Fibroblast of lung (primary cell): Measurements from ENCODE around the gene TBL1X.

ENCODE experiments used
- EZH2 ChIP-seq: IDR thresholded peaks from 2 replicates; pipeline ENCODE4 v1.5.1; 2012; ENCODE audit warnings: low read length, control low read depth, mild to moderate bottlenecking; ENCODE audit errors: missing control alignments
- TF ChIP-seq, protein P1 (sequence below), 2 donors: IDR thresholded peaks in 1 of 2; conservative IDR thresholded peaks in 1 of 2; 1 replicate in 1 of 2; 2 replicates in 1 of 2; pipeline ENCODE4 v1.5.1; 2011 to 2012; ENCODE audit warnings: low read length in 2 of 2, control low read depth in 1 of 2, inconsistent platforms in 1 of 2, low read depth in 1 of 2, mild to moderate bottlenecking in 1 of 2

DNA sequence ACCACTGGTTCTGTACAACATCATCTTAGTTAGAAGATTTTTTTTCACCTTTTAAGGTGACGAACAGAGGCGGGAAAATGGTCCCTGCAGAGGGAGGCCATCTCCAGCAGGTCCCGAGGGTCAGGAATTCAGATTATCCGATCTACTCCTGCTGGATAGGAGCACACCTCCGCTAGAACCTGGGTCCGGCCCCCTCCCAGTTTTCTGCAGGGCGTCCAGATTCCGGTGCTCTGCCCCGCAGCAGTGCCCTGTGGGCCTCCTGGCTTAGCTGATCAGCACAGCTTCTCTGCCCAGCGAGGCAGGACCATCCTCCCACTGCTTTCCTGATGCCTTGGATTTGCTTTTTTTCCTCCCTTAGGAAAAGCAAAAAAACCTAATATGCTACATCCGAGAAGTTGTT is 2.3 kb downstream of the TBL1X start:
- TF ChIP-seq, protein P1, sequence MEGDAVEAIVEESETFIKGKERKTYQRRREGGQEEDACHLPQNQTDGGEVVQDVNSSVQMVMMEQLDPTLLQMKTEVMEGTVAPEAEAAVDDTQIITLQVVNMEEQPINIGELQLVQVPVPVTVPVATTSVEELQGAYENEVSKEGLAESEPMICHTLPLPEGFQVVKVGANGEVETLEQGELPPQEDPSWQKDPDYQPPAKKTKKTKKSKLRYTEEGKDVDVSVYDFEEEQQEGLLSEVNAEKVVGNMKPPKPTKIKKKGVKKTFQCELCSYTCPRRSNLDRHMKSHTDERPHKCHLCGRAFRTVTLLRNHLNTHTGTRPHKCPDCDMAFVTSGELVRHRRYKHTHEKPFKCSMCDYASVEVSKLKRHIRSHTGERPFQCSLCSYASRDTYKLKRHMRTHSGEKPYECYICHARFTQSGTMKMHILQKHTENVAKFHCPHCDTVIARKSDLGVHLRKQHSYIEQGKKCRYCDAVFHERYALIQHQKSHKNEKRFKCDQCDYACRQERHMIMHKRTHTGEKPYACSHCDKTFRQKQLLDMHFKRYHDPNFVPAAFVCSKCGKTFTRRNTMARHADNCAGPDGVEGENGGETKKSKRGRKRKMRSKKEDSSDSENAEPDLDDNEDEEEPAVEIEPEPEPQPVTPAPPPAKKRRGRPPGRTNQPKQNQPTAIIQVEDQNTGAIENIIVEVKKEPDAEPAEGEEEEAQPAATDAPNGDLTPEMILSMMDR (conservative IDR thresholded peaks at IDR 0.05 in 1 of 2, IDR thresholded peaks at IDR 0.05 in 1 of 2; ENCODE audit: low read depth in 1 of 2, low read length in 2 of 2) = no peak
- no peak for TF ChIP-seq EZH2
